Keratinocyte (primary cell): ENCODE measurements around the gene TXNL4A. TPM values are rescaled to one million over a fixed set of nuclear protein-coding genes. Genes with fewer than 3 reads are reported as not detected.
A peak's percentile ranks its signal among the peaks of the same experiment; 100 is the strongest.

ENCODE experiments used
- DNase-seq: peaks from one replicate; pipeline ENCODE4 v3.0.0-alpha.2; 2011; ENCODE audit warnings: low read depth, missing footprints, low spot score
- FAIRE-seq: peaks from 2 replicates; lab custom pipeline; 2011; peaks lifted over from hg19 to GRCh38; lab: Jason Lieb, UNC
- H2AFZ ChIP-seq: 2 replicates; pipeline ENCODE4 v1.6.0; 2012; ENCODE audit warnings: low read length, control low read depth, inconsistent platforms; ENCODE audit not compliant: control insufficient read depth
- H3K27ac ChIP-seq: 2 replicates; pipeline ENCODE4 v1.5.1; 2011; ENCODE audit warnings: low read length; ENCODE audit not compliant: control insufficient read depth, insufficient read depth
- H3K27me3 ChIP-seq: 3 replicates; pipeline ENCODE4 v1.6.0; 2011; ENCODE audit warnings: low read length; ENCODE audit not compliant: control insufficient read depth, insufficient read depth; ENCODE audit errors: extremely low read depth
- H3K36me3 ChIP-seq, 2 experiments: 2 replicates in 1 of 2; 3 replicates in 1 of 2; pipeline ENCODE4 v1.5.1; 2011; ENCODE audit warnings: low read length in 2 of 2, mild to moderate bottlenecking in 1 of 2; ENCODE audit not compliant: control insufficient read depth in 2 of 2, insufficient read depth in 2 of 2; ENCODE audit errors: extremely low read depth in 1 of 2
- H3K4me1 ChIP-seq: 3 replicates; pipeline ENCODE4 v1.5.1; 2011; ENCODE audit warnings: low read length; ENCODE audit not compliant: control insufficient read depth, insufficient read depth; ENCODE audit errors: extremely low read depth
- H3K4me2 ChIP-seq: 3 replicates; pipeline ENCODE4 v1.6.0; 2011; ENCODE audit warnings: low read depth, low read length; ENCODE audit not compliant: control insufficient read depth, insufficient read depth; ENCODE audit errors: extremely low read depth
- H3K4me3 ChIP-seq, 3 experiments: fragments of 200-600 bp in 1 of 3; sonication (generic) in 1 of 3; 2 replicates in 2 of 3; 3 replicates in 1 of 3; pipeline ENCODE4 v1.5.1; 2011 to 2016; ENCODE audit warnings: low read length in 3 of 3, mild to moderate bottlenecking in 3 of 3, control low read depth in 2 of 3, inconsistent platforms in 1 of 3, low read depth in 1 of 3, mixed read lengths in 1 of 3, mixed run types in 1 of 3, moderate library complexity in 1 of 3; ENCODE audit not compliant: control insufficient read depth in 2 of 3, insufficient read depth in 2 of 3; ENCODE audit errors: extremely low read depth in 1 of 3
- H3K79me2 ChIP-seq: 2 replicates; pipeline ENCODE4 v1.6.0; 2012; ENCODE audit warnings: low read length; ENCODE audit not compliant: control insufficient read depth, insufficient read depth
- H3K9ac ChIP-seq: 3 replicates; pipeline ENCODE4 v1.6.0; 2011; ENCODE audit warnings: low read length; ENCODE audit not compliant: control insufficient read depth, insufficient read depth; ENCODE audit errors: extremely low read depth
- H3K9me1 ChIP-seq: 3 replicates; pipeline ENCODE4 v1.6.0; 2011; ENCODE audit warnings: low read length; ENCODE audit not compliant: control insufficient read depth, insufficient read depth; ENCODE audit errors: extremely low read depth
- H3K9me3 ChIP-seq: 2 replicates; pipeline ENCODE4 v1.5.1; 2012; ENCODE audit warnings: low read depth, low read length; ENCODE audit not compliant: control insufficient read depth
- H4K20me1 ChIP-seq: 3 replicates; pipeline ENCODE4 v1.6.0; 2011; ENCODE audit warnings: low read length; ENCODE audit not compliant: control insufficient read depth, insufficient read depth; ENCODE audit errors: extremely low read depth
- EZH2 ChIP-seq: IDR thresholded peaks from one replicate; pipeline ENCODE4 v1.6.1; 2012; ENCODE audit warnings: inconsistent platforms, mild to moderate bottlenecking, low read length, moderate library complexity
- dilution Hi-C: fragments of 300-500 bp; cut with MboI; formaldehyde crosslinking; loops from one replicate; pipeline ENCODE4 v1.7.0; 2020; ENCODE audit warnings: low sequenced_read_pairs; ENCODE audit not compliant: extremely low pct_ligation_motif_present
- polyA plus RNA-seq, 5 experiments: library from polyadenylated mRNA; depleted of rRNA in 3 of 5; stranded (reverse) in 3 of 5; stranded (forward) in 1 of 5; unstranded in 1 of 5; fragments of >200 nt; gene quantifications; 1 replicate in 1 of 5; 2 replicates in 3 of 5; 3 replicates in 1 of 5; pipeline versions ENCODE4 v1.2.1 to v1.2.3, GENCODE V29; 2011 to 2012; ENCODE audit warnings: missing spikeins in 2 of 5, low read depth in 1 of 5, low replicate concordance in 1 of 5
- TF ChIP-seq, protein P1 (sequence below), 3 experiments: IDR thresholded peaks in 1 of 3; conservative IDR thresholded peaks in 1 of 3; optimal IDR thresholded peaks in 1 of 3; 2 replicates in 2 of 3; 3 replicates in 1 of 3; pipeline versions ENCODE3 to v1.5.1; 2011; ENCODE audit warnings: low read length in 3 of 3, mild to moderate bottlenecking in 3 of 3, moderate library complexity in 2 of 3, control low read depth in 1 of 3, inconsistent platforms in 1 of 3; ENCODE audit not compliant: insufficient read depth in 2 of 3; ENCODE audit errors: extremely low read depth in 1 of 3

TXNL4A gene
- polyA plus RNA-seq, 1 donor (not counting 4 experiments of a cell fraction or from before 2014, with no cell fraction given): 142 TPM

DNA sequence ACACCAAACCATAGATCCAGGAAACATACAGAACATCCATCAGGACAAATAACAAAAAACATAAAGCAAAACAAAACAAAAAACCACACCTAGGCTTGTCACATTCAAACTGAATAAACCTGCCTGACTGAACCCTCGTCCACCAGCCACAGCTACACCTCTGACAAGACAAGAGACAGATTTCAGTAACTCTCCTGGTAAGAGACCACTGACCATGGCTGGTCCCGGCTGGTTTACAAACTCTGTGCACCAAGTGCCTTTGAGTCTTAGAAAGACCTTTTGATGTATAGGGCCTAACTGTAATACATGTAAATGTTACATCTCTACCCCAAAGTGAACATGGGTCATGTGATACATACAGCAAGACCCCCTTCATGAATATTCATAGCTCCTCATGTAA, 32.1 kb downstream of the TXNL4A start:
- no peaks in the 10 kb centered on the region for H3K9me1 ChIP-seq
- H3K27me3 ChIP-seq: no peaks in the 10 kb centered on the region
- no peak overlapping the region for H3K4me3 ChIP-seq
- H3K9me3 ChIP-seq: no peaks in the 10 kb centered on the region
- H4K20me1 ChIP-seq: no peaks in the 10 kb centered on the region
- H3K36me3 ChIP-seq: peaks cover 0 to 2% of the 10 kb centered on the region in 2 experiments
- no peak overlapping the region for H3K4me2 ChIP-seq
- DNase-seq: no peak
- peaks cover 18% of the 10 kb centered on the region for H3K4me1 ChIP-seq
- FAIRE-seq: no peak
- dilution Hi-C loops: no loop called here
- H3K27ac ChIP-seq: no peak overlapping the region
- H2AFZ ChIP-seq: no peak overlapping the region
- H3K9ac ChIP-seq: no peak overlapping the region
- no peaks in the 10 kb centered on the region for H3K79me2 ChIP-seq
- TF ChIP-seq EZH2: no peak
- TF ChIP-seq, protein P1, sequence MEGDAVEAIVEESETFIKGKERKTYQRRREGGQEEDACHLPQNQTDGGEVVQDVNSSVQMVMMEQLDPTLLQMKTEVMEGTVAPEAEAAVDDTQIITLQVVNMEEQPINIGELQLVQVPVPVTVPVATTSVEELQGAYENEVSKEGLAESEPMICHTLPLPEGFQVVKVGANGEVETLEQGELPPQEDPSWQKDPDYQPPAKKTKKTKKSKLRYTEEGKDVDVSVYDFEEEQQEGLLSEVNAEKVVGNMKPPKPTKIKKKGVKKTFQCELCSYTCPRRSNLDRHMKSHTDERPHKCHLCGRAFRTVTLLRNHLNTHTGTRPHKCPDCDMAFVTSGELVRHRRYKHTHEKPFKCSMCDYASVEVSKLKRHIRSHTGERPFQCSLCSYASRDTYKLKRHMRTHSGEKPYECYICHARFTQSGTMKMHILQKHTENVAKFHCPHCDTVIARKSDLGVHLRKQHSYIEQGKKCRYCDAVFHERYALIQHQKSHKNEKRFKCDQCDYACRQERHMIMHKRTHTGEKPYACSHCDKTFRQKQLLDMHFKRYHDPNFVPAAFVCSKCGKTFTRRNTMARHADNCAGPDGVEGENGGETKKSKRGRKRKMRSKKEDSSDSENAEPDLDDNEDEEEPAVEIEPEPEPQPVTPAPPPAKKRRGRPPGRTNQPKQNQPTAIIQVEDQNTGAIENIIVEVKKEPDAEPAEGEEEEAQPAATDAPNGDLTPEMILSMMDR (optimal IDR thresholded peaks at IDR 0.05 in 1 of 3, IDR thresholded peaks at IDR 0.05 in 1 of 3, conservative IDR thresholded peaks at IDR 0.05 in 1 of 3; ENCODE audit: extremely low read depth in 1 of 3, insufficient read depth in 2 of 3, low read length in 3 of 3): no peak

- Histone ChIP-seq H3K36me3 (peaks cover 0 to 2% of the 10 kb centered on the region in 2 experiments), H3K4me3 (no peak overlapping the region), H3K27me3 (no peaks in the 10 kb centered on the region), H3K27ac (no peak overlapping the region), H3K9ac (no peak overlapping the region), H3K4me1 (peaks cover 10% of the 10 kb centered on the region), H2AFZ (no peak overlapping the region), H3K9me1 (no peaks in the 10 kb centered on the region), H3K4me2 (no peak overlapping the region), H4K20me1 (no peaks in the 10 kb centered on the region), H3K79me2 (peaks cover 3% of the 10 kb centered on the region), H3K9me3 (no peaks in the 10 kb centered on the region)
- dilution Hi-C loops: no loop called here
- TF ChIP-seq, protein P1 (optimal IDR thresholded peaks at IDR 0.05 in 1 of 3, IDR thresholded peaks at IDR 0.05 in 1 of 3, conservative IDR thresholded peaks at IDR 0.05 in 1 of 3; ENCODE audit: extremely low read depth in 1 of 3, insufficient read depth in 2 of 3, low read length in 3 of 3): no peak
- no peak for TF ChIP-seq EZH2
- DNase-seq (no peak), FAIRE-seq (peak; percentile 5)
These were observed 32.9 kb downstream of the TXNL4A start for GRCh38 chr18:79955302-79956075.
